K562 (cell line): ENCODE measurements around the gene CAGE1. TPM values are rescaled to one million over a fixed set of nuclear protein-coding genes. Genes with fewer than 3 reads are reported as not detected.

ENCODE experiments used
- ATAC-seq: fragments of 200-7000 bp; cut with Tn5 transposase; 3 replicates; pipeline ENCODE4 v1.9.1; 2020; ENCODE audit warnings: moderate library complexity
- BruUV-seq: library from RNA; stranded (reverse); fragments of 400-500 nt; replicated peaks from 2 replicates; lab custom pipeline; 2021; lab: Mats Ljungman, UMichigan
- CTCF ChIA-PET: fragments of 300-600 bp; formaldehyde crosslinking; extraction: SDS; loops from one replicate; lab custom pipeline; 2021; ENCODE audit warnings: low intra/inter-chr PET ratio; lab: Yijun Ruan, JAX
- POLR2A ChIA-PET: fragments of 300-600, 350-650 bp; sonication (Branson Sonifier 250); formaldehyde crosslinking; extraction: SDS; loops from one replicate; lab custom pipeline; 2021; ENCODE audit warnings: antibody characterized with exemption, inconsistent platforms; lab: Yijun Ruan, JAX
- DNase-seq, 4 experiments: peaks; one replicate each; pipeline versions ENCODE4 v3.0.0 to v3.0.0-alpha.2; 2011 to 2018; ENCODE audit warnings: low spot score in 3 of 4, mixed read lengths in 3 of 4; ENCODE audit errors: extremely low read depth in 1 of 4
- FAIRE-seq: peaks from 2 replicates; lab custom pipeline; 2011; peaks lifted over from hg19 to GRCh38; lab: Jason Lieb, UNC
- H2AFZ ChIP-seq: 2 replicates; pipeline ENCODE4 v1.6.0; 2011; ENCODE audit warnings: low read depth, low read length, control low read depth, inconsistent platforms
- H3K27ac ChIP-seq: fragments of 200-600 bp; 3 replicates; pipeline ENCODE4 v1.8.0; 2011; ENCODE audit warnings: low read depth, mild to moderate bottlenecking, control low read depth, inconsistent platforms, low read length, moderate library complexity, mixed read lengths; ENCODE audit errors: extremely low read depth
- H3K27me3 ChIP-seq, 2 experiments: fragments of 300-600 bp in 1 of 2; 2 replicates in 1 of 2; 3 replicates in 1 of 2; pipeline versions ENCODE4 v1.6.0 to v1.8.0; 2011; ENCODE audit warnings: inconsistent platforms in 2 of 2, low read length in 2 of 2, mild to moderate bottlenecking in 1 of 2, mixed read lengths in 1 of 2, moderate library complexity in 1 of 2; ENCODE audit not compliant: control insufficient read depth in 2 of 2, insufficient read depth in 2 of 2
- H3K36me3 ChIP-seq: fragments of 300-600 bp; 3 replicates; pipeline ENCODE4 v1.8.0; 2011; ENCODE audit warnings: mild to moderate bottlenecking, low read length, inconsistent platforms; ENCODE audit not compliant: control insufficient read depth, insufficient read depth
- H3K4me1 ChIP-seq, 2 experiments: fragments of 200-600 bp in 1 of 2; replicated peaks in 1 of 2; 2 replicates in 1 of 2; 3 replicates in 1 of 2; pipeline versions ENCODE4 v1.5.1 to v1.8.0; 2011; ENCODE audit warnings: inconsistent platforms in 2 of 2, low read length in 2 of 2, mild to moderate bottlenecking in 1 of 2, mixed read lengths in 1 of 2, moderate library complexity in 1 of 2; ENCODE audit not compliant: control insufficient read depth in 2 of 2, insufficient read depth in 2 of 2
- H3K4me2 ChIP-seq: 2 replicates; pipeline ENCODE4 v1.6.1; 2011; ENCODE audit warnings: low read length, control low read depth, inconsistent platforms, mixed read lengths; ENCODE audit not compliant: insufficient read depth
- H3K4me3 ChIP-seq: fragments of 200-600 bp; sonication (generic), shearing (Covaris generic); 2 replicates; pipeline ENCODE4 v1.5.1; 2016; ENCODE audit warnings: control low read depth, inconsistent platforms
- H3K79me2 ChIP-seq: fragments of 200-600 bp; 3 replicates; pipeline ENCODE4 v1.8.0; 2011; ENCODE audit warnings: low read length, inconsistent platforms; ENCODE audit not compliant: control insufficient read depth, insufficient read depth
- H3K9ac ChIP-seq, 2 experiments: 2 replicates each; pipeline versions ENCODE4 v1.6.0 to v1.6.1; 2011; ENCODE audit warnings: low read depth in 2 of 2, low read length in 2 of 2, control low read depth in 1 of 2, inconsistent platforms in 1 of 2, mild to moderate bottlenecking in 1 of 2, mixed read lengths in 1 of 2; ENCODE audit not compliant: insufficient read depth in 1 of 2
- H3K9me1 ChIP-seq: one replicate; pipeline ENCODE4 v1.6.0; 2011; ENCODE audit warnings: inconsistent platforms, mild to moderate bottlenecking, low read length, moderate library complexity; ENCODE audit not compliant: control insufficient read depth, insufficient read depth
- H3K9me3 ChIP-seq: replicated peaks from 2 replicates; pipeline ENCODE4 v1.5.1; 2011; ENCODE audit warnings: low read depth, low read length, inconsistent platforms; ENCODE audit not compliant: control insufficient read depth, insufficient read depth
- H4K20me1 ChIP-seq: replicated peaks from 2 replicates; pipeline ENCODE4 v1.6.1; 2011; ENCODE audit warnings: low read length, inconsistent platforms, mixed read lengths; ENCODE audit not compliant: control insufficient read depth, insufficient read depth
- CREB1 ChIP-seq, 2 experiments: sonication (generic) in 1 of 2; formaldehyde crosslinking in 1 of 2; IDR thresholded peaks; 2 replicates each; pipeline versions ENCODE4 v1.6.1 to v1.8.0; 2012 to 2022; ENCODE audit warnings: inconsistent platforms in 1 of 2, mild to moderate bottlenecking in 1 of 2, missing genetic modification reagents in 1 of 2, moderate library complexity in 1 of 2
- PKNOX1 ChIP-seq: fragments of 450-650 bp; IDR thresholded peaks from 2 replicates; pipeline ENCODE4 v1.6.1; 2016
- SPI1 ChIP-seq: IDR thresholded peaks from 2 replicates; pipeline ENCODE4 v1.6.1; 2011; ENCODE audit warnings: low read depth, low read length, control low read depth, borderline replicate concordance
- WGBS: fragments of 100-300 bp; shearing (Covaris generic); methylation state at CpG from one replicate; pipeline ENCODE4 v1.1.6; 2016; ENCODE audit warnings: low coverage, mixed read lengths; ENCODE audit not compliant: insufficient coverage; ENCODE audit errors: missing lambda C conversion rate; 5-methylcytosine and 5-hydroxymethylcytosine counted together
- in situ Hi-C: fragments of 300-500 bp; cut with MboI; formaldehyde crosslinking; loops from 4 replicates; pipeline ENCODE4 v1.15.0; 2018; ENCODE audit warnings: inconsistent platforms, mixed read lengths
- intact Hi-C: fragments of 100-400 bp; cut with micrococcal nuclease; formaldehyde crosslinking; loops from 2 replicates; pipeline ENCODE4 v1.14.2; 2022
- polyA plus RNA-seq, 8 experiments: library from polyadenylated mRNA; depleted of rRNA in 4 of 8; stranded (reverse) in 5 of 8; unstranded in 3 of 8; fragments of >200 nt; fragmentation: Nextera tagmentation in 2 of 8; fragmentation: Illumina TruSeq in 1 of 8; extraction: Ambion mirVana in 2 of 8; extraction: Trizol in 1 of 8; gene quantifications; 2 replicates each; pipeline versions ENCODE4 v1.2.1 to v1.2.3, GENCODE V29; 2011 to 2014; ENCODE audit warnings: inconsistent platforms in 1 of 8, missing spikeins in 1 of 8
- total RNA-seq, 7 experiments: library from RNA; depleted of rRNA in 6 of 7; stranded (reverse); fragments of >200 nt in 6 of 7; fragmentation: Illumina TruSeq in 2 of 7; extraction: Trizol in 2 of 7; gene quantifications; 2 replicates each; pipeline versions ENCODE4 v1.2.1 to v1.2.3, GENCODE V29; 2011 to 2021; ENCODE audit warnings: low replicate concordance in 1 of 7

Gene CAGE1
- total and polyA plus RNA-seq, 9 of the 15 experiments (the other 6 are each of a cell fraction or from before 2014, with no cell fraction given), result 0.13 to 0.33 (median 0.18) TPM; not detected in 4

GRCh38 chr6:7419065-7419464 is 29.5 kb upstream of the CAGE1 start:
- in situ Hi-C loops (no loop called here), intact Hi-C loops (no loop called here)
- peaks cover 43% of the 10 kb centered on the region for H3K36me3 ChIP-seq
- ChIA-PET POLR2A (interaction anchor here (0.6 to 0.7 kb wide), 2 partner anchors 31 to 241 kb away, joined by 3 read pairs; no protein-coding TSS in a partner anchor), CTCF (no interaction called here)
- no peaks in the 10 kb centered on the region for H3K9me3 ChIP-seq
- no peaks in the 10 kb centered on the region for H3K9me1 ChIP-seq
- H3K79me2 ChIP-seq, result no peaks in the 10 kb centered on the region
- H3K4me1 ChIP-seq, result 0 out of 5 replicates have a peak, but pooled peaks cover 0 to 7% of the 10 kb centered on the region in 2 experiments
- no peak overlapping the region for H3K27ac ChIP-seq
- WGBS, result 9% methylated on average over 1 of the region's 1 CpG
- no peaks in the 10 kb centered on the region for H3K27me3 ChIP-seq
- H2AFZ ChIP-seq, result no peak overlapping the region
- H3K4me2 ChIP-seq, result no peak overlapping the region
- no TSS peak for BruUV-seq
- H3K4me3 ChIP-seq, result no peak overlapping the region
- ATAC-seq, result no peak
- H3K9ac ChIP-seq, result no peak overlapping the region
- no peak for TF ChIP-seq CREB1 (IDR thresholded peaks at IDR 0.05)
- TF ChIP-seq CREB1 (CRISPR knock-in tag; IDR thresholded peaks at IDR 0.05), result no peak
- no peak for TF ChIP-seq PKNOX1
- TF ChIP-seq SPI1, result 0 out of 2 replicates have a peak, but pooled peaks have one; percentile 7
- TF ChIP-seq, all 486 proteins: peak for 1
- no peak for FAIRE-seq
- H4K20me1 ChIP-seq, result 0 out of 2 replicates have a peak, but pooled peaks cover 2% of the 10 kb centered on the region
- no peak for DNase-seq
